Measurements from ENCODE around the gene GLOD4. TPM values are rescaled to one million over a fixed set of nuclear protein-coding genes. Genes with fewer than 3 reads are reported as not detected.

The GLOD4 gene
- total and polyA plus RNA-seq, 2 of the 4 experiments (the other 2 are of a cell fraction), result 26.3 to 36.7 TPM

DNA sequence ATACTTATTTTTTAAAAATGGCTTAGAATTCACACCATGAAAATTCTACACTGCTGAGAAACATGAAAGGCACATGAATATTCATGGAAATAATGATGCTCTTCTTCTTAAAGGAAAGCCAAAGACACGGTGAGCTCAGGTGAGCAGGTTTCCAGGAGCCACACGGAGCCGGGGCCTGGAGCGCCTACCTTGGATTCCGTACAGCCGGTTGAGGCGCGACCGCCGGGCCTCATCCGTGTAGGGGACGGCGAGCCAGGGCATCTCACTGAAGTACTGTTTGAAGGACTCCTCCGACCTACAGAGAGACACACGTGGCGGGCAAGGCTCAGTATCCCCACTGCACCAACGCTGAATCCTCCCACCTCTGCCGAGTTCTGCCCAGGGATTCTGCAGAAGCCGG lies 37.2 kb upstream of the GLOD4 start:
- Histone ChIP-seq H4K20me1 (ENCODE audit: insufficient read depth, low read length) (peaks cover 16% of the 10 kb centered on the region), H4K8ac (ENCODE audit: low read depth in 2 of 2, low read length in 2 of 2) (no peak overlapping the region), H3K27ac (ENCODE audit: insufficient read depth, low read length) (no peak overlapping the region), H3K4ac (ENCODE audit: low read depth, low read length) (no peak overlapping the region), H3K9ac (ENCODE audit: low read depth, low read length) (no peak overlapping the region), H4K91ac (ENCODE audit: insufficient read depth, low read depth, low read length) (no peak overlapping the region), H2BK20ac (ENCODE audit: low read depth, low read length) (no peak overlapping the region), H3K4me1 (ENCODE audit: control insufficient read depth, insufficient read depth, low read length) (no peaks in the 10 kb centered on the region), H3K23ac (ENCODE audit: low read depth, low read length) (no peak overlapping the region), H3K4me3 (ENCODE audit: insufficient read depth, low read depth, low read length) (no peak overlapping the region), H2AK5ac (ENCODE audit: low read depth, low read length) (no peak overlapping the region), H2AK9ac (replicated peaks; ENCODE audit: low read depth, low read length, poor library complexity) (peak overlapping the region; percentile 28), H2BK15ac (ENCODE audit: low read depth, low read length) (no peak overlapping the region), H3K56ac (ENCODE audit: extremely low read depth, insufficient read depth, low read length) (no peak overlapping the region), H2BK5ac (ENCODE audit: low read depth, low read length, poor library complexity, severe bottlenecking) (no peak overlapping the region), H4K5ac (ENCODE audit: low read depth, low read length) (no peak overlapping the region), H3K27me3 (ENCODE audit: control insufficient read depth, insufficient read depth, low read length) (no peaks in the 10 kb centered on the region), H3K36me3 (ENCODE audit: control insufficient read depth, insufficient read depth, low read length) (peaks cover 60% of the 10 kb centered on the region), H3K4me2 (ENCODE audit: low read depth, low read length) (no peak overlapping the region), H3K79me1 (ENCODE audit: low read depth in 1 of 2, low read length in 2 of 2) (peaks cover 0 to 9% of the 10 kb centered on the region in 2 experiments; a peak in 2 of 4 replicates), H3K9me1 (ENCODE audit: insufficient read depth, low read length) (peaks cover 6% of the 10 kb centered on the region; the same call in 1 of the 2 replicates), H3K18ac (ENCODE audit: low read depth, low read length) (no peak overlapping the region), H3K14ac (replicated peaks; ENCODE audit: low read depth, low read length) (no peak overlapping the region), H2BK120ac (ENCODE audit: low read depth, low read length) (no peak overlapping the region), H3K9me3 (ENCODE audit: control insufficient read depth, insufficient read depth, low read length) (no peaks in the 10 kb centered on the region), H2AFZ (replicated peaks; ENCODE audit: low read length, poor library complexity) (no peak overlapping the region)
- no peak for TF ChIP-seq FOS (IDR thresholded peaks at IDR 0.05; ENCODE audit: low read depth, low read length)
- no peak for TF ChIP-seq RAD21 (IDR thresholded peaks at IDR 0.05; ENCODE audit: low read length)
- TF ChIP-seq, protein P1, sequence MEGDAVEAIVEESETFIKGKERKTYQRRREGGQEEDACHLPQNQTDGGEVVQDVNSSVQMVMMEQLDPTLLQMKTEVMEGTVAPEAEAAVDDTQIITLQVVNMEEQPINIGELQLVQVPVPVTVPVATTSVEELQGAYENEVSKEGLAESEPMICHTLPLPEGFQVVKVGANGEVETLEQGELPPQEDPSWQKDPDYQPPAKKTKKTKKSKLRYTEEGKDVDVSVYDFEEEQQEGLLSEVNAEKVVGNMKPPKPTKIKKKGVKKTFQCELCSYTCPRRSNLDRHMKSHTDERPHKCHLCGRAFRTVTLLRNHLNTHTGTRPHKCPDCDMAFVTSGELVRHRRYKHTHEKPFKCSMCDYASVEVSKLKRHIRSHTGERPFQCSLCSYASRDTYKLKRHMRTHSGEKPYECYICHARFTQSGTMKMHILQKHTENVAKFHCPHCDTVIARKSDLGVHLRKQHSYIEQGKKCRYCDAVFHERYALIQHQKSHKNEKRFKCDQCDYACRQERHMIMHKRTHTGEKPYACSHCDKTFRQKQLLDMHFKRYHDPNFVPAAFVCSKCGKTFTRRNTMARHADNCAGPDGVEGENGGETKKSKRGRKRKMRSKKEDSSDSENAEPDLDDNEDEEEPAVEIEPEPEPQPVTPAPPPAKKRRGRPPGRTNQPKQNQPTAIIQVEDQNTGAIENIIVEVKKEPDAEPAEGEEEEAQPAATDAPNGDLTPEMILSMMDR (conservative IDR thresholded peaks at IDR 0.05; ENCODE audit: low read depth, low read length), result no peak
- no peak for TF ChIP-seq BHLHE40 (IDR thresholded peaks at IDR 0.05; ENCODE audit: low read depth, low read length)
- no peak for TF ChIP-seq MXI1 (IDR thresholded peaks at IDR 0.05; ENCODE audit: borderline replicate concordance, low read depth, low read length)
- TF ChIP-seq NFE2L2 (IDR thresholded peaks at IDR 0.05; ENCODE audit: low read depth, low read length), result no peak
- no peak for TF ChIP-seq MAZ (IDR thresholded peaks at IDR 0.05; ENCODE audit: borderline replicate concordance, low read depth, low read length)
- no peak for TF ChIP-seq POLR2A (IDR thresholded peaks at IDR 0.05; ENCODE audit: low read depth, low read length)
- TF ChIP-seq ELK1 (IDR thresholded peaks at IDR 0.05; ENCODE audit: borderline replicate concordance, low read depth, low read length), result no peak
- TF ChIP-seq CHD1 (IDR thresholded peaks at IDR 0.05; ENCODE audit: low read depth, low read length), result no peak
- TF ChIP-seq RCOR1 (IDR thresholded peaks at IDR 0.05; ENCODE audit: insufficient replicate concordance, low read length), result no peak
- TF ChIP-seq SMC3 (IDR thresholded peaks at IDR 0.05; ENCODE audit: low read depth, low read length), result no peak
- TF ChIP-seq RFX5 (IDR thresholded peaks at IDR 0.05; ENCODE audit: low read depth, low read length), result no peak
- no peak for TF ChIP-seq CEBPB (IDR thresholded peaks at IDR 0.05; ENCODE audit: low read depth, low read length)
- no peak for TF ChIP-seq MAFK (IDR thresholded peaks at IDR 0.05; ENCODE audit: low read depth, low read length)
- TF ChIP-seq, protein P2, sequence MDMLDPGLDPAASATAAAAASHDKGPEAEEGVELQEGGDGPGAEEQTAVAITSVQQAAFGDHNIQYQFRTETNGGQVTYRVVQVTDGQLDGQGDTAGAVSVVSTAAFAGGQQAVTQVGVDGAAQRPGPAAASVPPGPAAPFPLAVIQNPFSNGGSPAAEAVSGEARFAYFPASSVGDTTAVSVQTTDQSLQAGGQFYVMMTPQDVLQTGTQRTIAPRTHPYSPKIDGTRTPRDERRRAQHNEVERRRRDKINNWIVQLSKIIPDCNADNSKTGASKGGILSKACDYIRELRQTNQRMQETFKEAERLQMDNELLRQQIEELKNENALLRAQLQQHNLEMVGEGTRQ (IDR thresholded peaks at IDR 0.05; ENCODE audit: low read depth, low read length), result no peak
- ATAC-seq (ENCODE audit: low read depth), result no peak
- dilution Hi-C loops (cut with HindIII; ENCODE audit: low sequenced_read_pairs, unreplicated experiment), result no loop called here
- intact Hi-C loops (cut with micrococcal nuclease), result no loop called here
- no peak for DNase-seq
- in situ Hi-C loops (cut with MboI; ENCODE audit: low sequenced_read_pairs), result no loop called here
- ChIA-PET POLR2A (ENCODE audit: unreplicated experiment) (no interaction called here), CTCF (interaction anchor here (0.6 kb wide), 1 partner anchor 24 kb away, joined by 3 read pairs; no protein-coding TSS in a partner anchor)
- BruUV-seq (replicated peaks), result no TSS peak
- WGBS, 2 experiments (ENCODE audit: extremely low coverage in 2 of 2, insufficient read length in 1 of 2), result 98% methylated on average over 10 of the region's 19 CpGs; no CpG with 5 or more reads in 1 of the 2 experiments

All from IMR-90 (cell line).